HL-60 (cell line): ENCODE results near the gene TRPM2.

Experiments
- CTCF ChIP-seq: IDR thresholded peaks from one replicate; pipeline ENCODE4 v1.5.1; 2011; ENCODE audit warnings: low read length, control low read depth, inconsistent platforms; ENCODE audit not compliant: insufficient read depth
- GABPA ChIP-seq: IDR thresholded peaks from 2 replicates; pipeline ENCODE4 v1.6.1; 2012; ENCODE audit warnings: low read depth
- POLR2AphosphoS5 ChIP-seq: IDR thresholded peaks from 2 replicates; pipeline ENCODE4 v1.6.1; 2012; ENCODE audit warnings: low read depth
- REST ChIP-seq: IDR thresholded peaks from 2 replicates; pipeline ENCODE4 v1.6.1; 2012; ENCODE audit warnings: low read depth; ENCODE audit not compliant: insufficient replicate concordance

DNA sequence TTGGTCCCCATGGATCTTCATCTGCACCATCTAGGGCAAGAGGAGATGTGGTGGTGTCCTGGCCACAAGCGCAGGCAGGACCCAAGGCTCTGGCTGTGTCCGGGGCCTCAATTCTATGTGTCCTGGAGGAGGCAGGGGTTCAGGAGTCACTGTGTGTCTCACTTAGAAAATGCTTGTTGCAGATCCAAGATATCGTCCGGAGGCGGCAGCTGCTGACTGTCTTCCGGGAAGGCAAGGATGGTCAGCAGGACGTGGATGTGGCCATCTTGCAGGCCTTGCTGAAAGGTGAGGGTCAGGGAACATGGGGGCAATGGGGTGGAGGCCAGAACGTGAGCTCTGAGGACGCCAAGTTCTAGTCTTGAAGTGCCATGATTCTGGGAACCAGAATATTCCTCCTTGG, 29.1 kb downstream of the TRPM2 start:
- TF ChIP-seq CTCF (no peak), POLR2AphosphoS5 (no peak), REST (no peak), GABPA (no peak)
